GM18858 (cell line): ENCODE measurements around the gene ST3GAL3.

Experiments
- ATAC-seq: cut with Tn5 transposase; IDR thresholded peaks from one replicate; pipeline ENCODE4 v1.9.1; 2021; ENCODE audit not compliant: unreplicated experiment

The ST3GAL3 gene

DNA sequence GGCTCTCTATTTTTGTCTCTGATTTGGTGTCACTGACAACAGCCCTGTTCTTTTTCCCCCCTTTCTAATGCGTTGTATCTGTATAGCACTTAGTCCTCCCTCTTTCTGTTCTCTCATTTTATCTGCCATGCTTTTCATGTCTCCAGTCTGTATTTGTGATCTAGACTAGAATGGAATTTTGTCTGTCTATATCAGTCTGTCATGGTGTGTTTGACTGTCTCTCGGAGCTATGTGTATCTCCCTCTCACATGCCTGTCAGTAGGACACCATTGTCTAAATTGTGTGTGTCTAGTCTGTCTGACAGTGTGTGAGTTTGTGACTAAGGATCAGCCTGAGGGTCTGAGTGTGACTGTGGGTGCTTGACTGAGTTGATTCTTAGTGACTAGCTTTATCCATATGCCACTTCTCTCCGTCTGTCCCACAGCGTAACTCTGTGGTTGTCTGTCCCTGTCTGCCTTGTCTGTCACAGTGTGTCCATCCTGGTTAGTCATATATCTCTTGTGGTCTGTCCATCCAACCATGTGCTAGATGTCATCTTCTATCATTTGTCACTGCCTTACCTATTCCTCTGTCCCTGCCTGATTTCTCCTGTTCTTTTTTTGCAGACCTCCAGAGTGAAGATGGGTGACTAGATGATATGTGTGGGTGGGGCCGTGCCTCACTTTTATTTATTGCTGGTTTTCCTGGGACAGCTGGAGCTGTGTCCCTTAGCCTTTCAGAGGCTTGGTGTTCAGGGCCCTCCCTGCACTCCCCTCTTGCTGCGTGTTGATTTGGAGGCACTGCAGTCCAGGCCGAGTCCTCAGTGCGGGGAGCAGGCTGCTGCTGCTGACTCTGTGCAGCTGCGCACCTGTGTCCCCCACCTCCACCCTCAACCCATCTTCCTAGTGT is 270.3 kb downstream of the ST3GAL3 start:
- ATAC-seq: no peak

DNA sequence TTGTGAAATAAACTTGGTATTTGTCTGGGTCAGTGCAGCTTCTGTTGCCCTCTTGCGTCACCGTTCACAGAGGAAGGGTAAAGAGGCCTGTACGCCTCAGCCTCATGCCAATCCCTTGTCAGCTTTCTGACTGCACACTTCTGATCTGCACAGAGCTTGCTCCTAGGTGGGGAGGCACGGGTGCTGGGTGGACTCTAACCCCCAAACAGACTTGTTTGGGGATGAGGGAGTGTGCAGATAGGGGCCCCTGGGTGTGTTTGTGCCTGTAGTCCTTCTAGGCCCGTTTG is 270.9 kb downstream of the ST3GAL3 start:
- no peak for ATAC-seq

DNA sequence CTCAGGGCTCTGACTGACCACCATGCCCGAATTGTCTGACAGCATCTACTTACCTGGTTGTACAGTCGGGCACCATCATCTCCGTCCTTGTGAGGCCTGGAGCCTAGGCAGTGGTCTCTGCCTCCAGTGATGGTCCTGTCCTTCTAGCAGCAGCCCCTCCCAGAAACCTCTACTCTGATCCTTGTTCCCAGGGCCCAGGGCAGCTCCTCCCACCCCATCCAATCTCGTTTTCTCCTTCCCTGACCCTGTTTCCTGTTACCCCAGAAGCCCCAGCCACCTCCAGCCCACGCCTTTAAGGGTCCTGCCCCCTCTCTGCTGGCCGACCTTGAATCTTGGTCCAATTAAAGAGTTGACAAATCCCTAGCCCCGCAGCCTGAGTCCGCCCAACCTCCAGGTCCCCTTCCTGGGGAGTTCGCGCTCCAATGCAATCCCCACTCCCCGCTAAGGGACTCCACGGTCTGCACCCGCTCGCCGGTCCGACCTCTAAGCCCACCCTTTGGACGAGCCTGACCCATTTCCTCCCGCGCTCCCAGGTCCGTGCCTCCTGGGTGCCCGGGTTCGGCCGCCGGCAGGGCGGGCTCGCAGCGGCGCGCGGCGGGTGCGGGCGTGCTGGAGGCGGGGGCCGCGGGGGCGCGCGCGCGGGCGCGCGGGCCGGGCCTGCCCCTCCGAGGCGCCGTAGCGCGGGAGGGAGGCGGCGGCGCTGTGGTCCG is 271.4 kb downstream of the ST3GAL3 start, which contains the start of gene B4GALT2:
TSS of gene B4GALT2 (plus strand) at position 660 of the 710 bp plus-strand sequence. CDS start 1,951 bp downstream, outside the sequence.
- ATAC-seq: no peak

DNA sequence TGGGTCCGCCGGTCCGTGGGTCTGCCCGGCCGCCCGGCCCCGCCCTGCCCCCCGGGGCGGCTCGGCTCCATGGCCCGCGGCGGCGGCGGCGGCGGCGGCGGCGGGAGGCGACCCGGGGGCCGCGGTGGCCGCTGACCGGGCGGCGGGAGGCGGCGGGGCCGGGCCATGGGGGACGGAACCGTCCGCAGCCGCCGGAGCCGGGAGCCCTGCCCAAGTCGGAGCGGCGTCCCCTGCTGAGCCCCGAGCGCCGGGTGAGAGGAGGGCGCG is 271.9 kb downstream of the ST3GAL3 start:
- ATAC-seq: no peak

DNA sequence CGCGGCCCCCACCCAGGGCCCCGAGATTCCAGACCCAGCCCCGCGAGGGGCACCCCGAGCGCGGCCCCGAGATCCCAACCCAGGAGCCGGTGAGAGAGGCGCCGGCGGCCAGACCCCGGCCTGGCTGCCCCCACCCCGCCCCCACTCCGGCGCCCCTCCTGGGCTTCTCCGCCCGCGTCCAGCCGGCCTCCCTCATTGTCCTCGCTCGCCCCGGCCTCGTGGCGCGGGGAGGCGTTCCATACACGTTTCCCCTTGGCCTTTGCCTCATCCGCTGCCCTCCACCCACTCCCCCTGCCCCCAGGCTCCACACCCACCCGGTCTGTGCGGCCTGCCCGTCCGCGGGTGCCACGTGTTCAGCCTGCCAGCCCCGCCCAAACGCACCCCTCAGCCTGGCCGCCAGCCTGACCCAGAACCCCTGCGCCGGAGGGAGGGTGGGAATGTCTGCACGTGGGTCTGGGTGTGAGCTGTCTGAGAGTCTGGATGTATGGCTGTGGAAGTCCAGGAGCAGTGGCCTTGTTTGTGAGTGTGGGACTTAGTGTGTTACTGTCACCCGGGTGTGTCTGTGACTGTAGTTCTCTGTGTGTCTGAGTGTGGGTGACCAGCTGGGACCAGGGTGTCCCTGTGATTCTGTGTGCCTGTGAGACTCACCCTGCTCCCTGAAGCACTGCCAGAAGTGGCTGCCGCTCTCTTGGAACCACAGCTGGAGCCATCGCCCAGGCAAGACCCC is 272.4 kb downstream of the ST3GAL3 start:
- ATAC-seq: no peak

DNA sequence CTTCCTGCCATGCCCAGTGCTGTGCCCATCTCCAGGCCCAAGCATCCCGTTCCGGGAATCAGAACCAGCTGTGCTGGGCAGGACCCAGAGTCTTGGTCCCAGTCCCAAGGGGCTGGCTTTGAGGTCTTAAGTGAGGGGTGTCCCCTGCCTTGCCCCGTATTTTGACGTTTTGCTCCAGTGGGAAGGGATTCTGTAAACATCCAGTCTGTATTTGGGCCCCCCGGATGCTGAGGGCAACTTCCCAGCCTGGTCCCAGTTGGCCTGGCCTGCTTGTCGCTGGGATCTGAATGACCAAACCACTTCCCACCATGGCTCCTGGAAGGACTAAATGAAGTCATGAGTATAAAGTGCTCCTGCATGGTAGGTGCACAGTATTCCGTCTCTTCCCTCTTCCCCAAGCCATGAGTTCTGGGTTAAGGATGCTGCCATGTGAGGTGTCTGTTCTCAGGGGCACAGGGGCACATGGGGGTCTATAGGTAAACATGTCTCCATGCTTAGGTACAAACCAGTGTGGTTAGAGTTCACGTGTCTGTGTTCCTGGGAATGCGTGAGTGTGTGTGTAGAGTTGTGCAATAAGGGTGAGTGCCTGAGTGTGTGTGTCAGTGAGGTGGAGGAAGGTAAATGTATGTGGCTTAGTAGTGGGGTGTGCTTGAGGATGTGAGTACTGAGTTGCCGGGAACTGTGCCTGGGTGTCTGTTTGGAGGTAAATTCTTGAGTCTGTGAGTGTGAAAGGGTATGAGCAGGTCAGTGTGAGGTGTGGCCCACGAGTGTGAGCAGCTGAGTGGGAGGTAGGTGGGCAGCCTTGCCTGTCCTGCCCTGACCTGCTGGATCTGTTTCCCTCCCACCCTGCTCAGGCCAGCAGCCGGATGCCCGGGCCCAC is 273.2 kb downstream of the ST3GAL3 start:
- ATAC-seq: no peak
